Transverse colon (tissue), 4 donors: ENCODE results near the gene MAST4.

Experiments
- CTCF ChIP-seq, 5 experiments: fragments of 200-600 bp in 3 of 5; fragments of 450-650 bp in 2 of 5; sonication (generic) in 3 of 5; IDR thresholded peaks; 1 replicate in 2 of 5; 2 replicates in 3 of 5; pipeline ENCODE4 v1.5.1; 2016 to 2017; ENCODE audit warnings: antibody characterized with exemption in 5 of 5, inconsistent platforms in 3 of 5, mild to moderate bottlenecking in 2 of 5, moderate library complexity in 1 of 5
- EP300 ChIP-seq: sonication (generic); formaldehyde crosslinking; IDR thresholded peaks from one replicate; pipeline ENCODE4 v1.6.1; 2017; ENCODE audit warnings: antibody characterized with exemption, low read depth
- POLR2A ChIP-seq: fragments of 450-650 bp; IDR thresholded peaks from one replicate; pipeline ENCODE4 v1.6.1; 2016; ENCODE audit warnings: antibody characterized with exemption, mild to moderate bottlenecking, moderate library complexity
- POLR2AphosphoS5 ChIP-seq, 3 donors: sonication (generic); formaldehyde crosslinking; IDR thresholded peaks; one replicate each; pipeline ENCODE4 v1.6.1; 2016; ENCODE audit warnings: antibody characterized with exemption in 3 of 3

DNA sequence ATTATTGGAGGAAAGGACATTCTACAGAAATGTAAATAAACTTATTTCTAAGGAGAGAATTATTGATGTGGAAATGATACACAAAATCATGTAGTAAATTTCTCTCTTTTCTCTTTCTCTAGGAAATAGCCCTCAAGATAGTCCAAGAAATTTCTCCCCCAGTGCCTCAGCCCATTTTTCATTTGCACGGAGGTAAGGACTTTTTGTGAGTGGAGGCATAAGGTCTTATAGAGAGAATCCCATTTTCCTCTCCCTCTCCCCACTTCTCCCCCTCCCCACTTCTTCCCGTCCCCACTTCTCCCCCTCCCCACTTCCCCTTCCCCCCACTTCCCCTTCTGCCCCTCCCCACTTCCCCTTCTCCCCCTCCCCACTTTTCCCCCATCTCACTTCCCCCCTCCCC is 493.8 kb downstream of the MAST4 start:
- no peak for TF ChIP-seq CTCF (IDR thresholded peaks at IDR 0.05)
- no peak for TF ChIP-seq POLR2A
- no peak for TF ChIP-seq EP300
- no peak for TF ChIP-seq POLR2AphosphoS5 (IDR thresholded peaks at IDR 0.05)
